ENCODE measurements around the gene PRSS22.

PRSS22 gene

GRCh38 chr16:2811703-2812471 is 46.1 kb downstream of the PRSS22 start:
- no peak for DNase-seq

GRCh38 chr16:2810651-2811050 is 47.3 kb downstream of the PRSS22 start:
- no peak for DNase-seq

- DNase-seq = no peak
Observed at GRCh38 chr16:2809149-2809760, 48.7 kb downstream of the PRSS22 start.

- no peak for DNase-seq
Observed at GRCh38 chr16:2808181-2808580, 49.8 kb downstream of the PRSS22 start.

- no peak for DNase-seq
Observed at GRCh38 chr16:2806286-2806685, 51.7 kb downstream of the PRSS22 start.

- DNase-seq = no peak
Observed at GRCh38 chr16:2804728-2805127, 53.2 kb downstream of the PRSS22 start.

- DNase-seq = no peak
Observed at GRCh38 chr16:2803545-2804195, 54.3 kb downstream of the PRSS22 start.
